Fibroblast of mammary gland (primary cell): ENCODE data around the gene RNU6-9.
"Not testable (repeated sequence)": the region's sequence is repeated elsewhere in the genome, so short reads cannot be mapped to it uniquely, and the experiment has no call there.

ENCODE experiments used
- DNase-seq: peaks from one replicate; pipeline ENCODE4 v3.0.0-alpha.2; 2010; ENCODE audit warnings: low read depth
- H3K4me3 ChIP-seq: 2 replicates; pipeline ENCODE4 v1.5.1; 2011; ENCODE audit warnings: low read depth, mild to moderate bottlenecking, low read length, moderate library complexity; ENCODE audit not compliant: control insufficient read depth
- CTCF ChIP-seq: conservative IDR thresholded peaks from 2 replicates; pipeline ENCODE4 v1.5.1; 2011; ENCODE audit warnings: low read depth, low read length, inconsistent platforms; ENCODE audit not compliant: control insufficient read depth, insufficient read depth

RNU6-9 gene

DNA sequence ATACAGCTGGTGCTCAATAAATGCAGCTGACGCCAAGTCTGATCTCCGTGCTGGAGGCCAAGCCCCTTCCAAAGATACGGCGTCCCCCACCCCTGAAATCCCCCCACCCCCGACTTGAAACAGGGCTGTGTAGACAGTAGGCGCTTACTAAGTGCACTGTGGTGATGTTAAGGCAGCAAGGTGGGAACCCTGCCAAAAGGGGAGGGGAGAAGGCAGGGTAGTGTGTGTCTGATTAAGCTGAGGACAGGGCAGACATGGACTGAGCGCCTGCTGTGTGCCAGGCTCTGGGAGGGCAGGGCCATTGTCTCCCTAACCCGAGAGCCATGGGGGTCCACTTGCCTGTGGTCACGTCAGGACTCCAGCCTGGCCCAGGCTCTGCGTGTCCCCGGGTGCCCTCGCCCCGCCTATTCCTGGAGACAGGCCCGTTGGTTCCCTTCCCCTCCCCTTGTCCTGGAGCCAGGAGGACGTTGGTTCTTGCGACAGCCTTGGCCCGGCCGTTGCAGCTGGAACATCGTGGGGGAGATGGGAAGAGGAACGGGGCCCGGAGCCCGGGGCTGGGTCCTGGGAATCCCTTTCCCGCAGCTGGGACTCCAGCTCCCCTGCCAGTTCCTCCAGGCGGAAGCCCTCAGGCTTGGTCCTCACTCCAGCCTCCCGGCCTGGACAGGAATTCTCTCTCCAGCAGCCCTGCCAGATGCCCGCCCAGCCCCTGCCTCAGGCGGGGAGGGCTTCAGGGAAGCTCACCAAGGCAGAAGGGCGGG is 42.9 kb upstream of the RNU6-9 start:
- H3K4me3 ChIP-seq = peak overlapping the region; percentile 13
- DNase-seq = peak; percentile 94
- no peak for TF ChIP-seq CTCF

DNA sequence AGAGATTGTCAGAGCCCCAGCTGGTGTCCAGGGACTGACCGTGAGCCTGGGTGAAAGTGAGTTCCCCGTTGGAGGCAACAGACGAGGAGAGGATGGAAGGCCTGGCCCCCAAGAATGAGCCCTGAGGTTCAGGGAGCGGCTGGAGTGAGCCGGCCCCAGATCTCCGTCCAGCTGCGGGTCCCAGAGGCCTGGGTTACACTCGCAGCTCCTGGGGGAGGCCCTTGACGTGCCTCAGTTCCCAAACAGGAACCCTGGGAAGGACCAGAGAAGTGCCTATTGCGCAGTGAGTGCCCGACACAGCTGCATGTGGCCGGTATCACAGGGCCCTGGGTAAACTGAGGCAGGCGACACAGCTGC is 42.3 kb upstream of the RNU6-9 start:
- DNase-seq = no peak
- peak overlapping the region; percentile 13 for H3K4me3 ChIP-seq
- TF ChIP-seq CTCF = no peak

- no peak for TF ChIP-seq CTCF
- H3K4me3 ChIP-seq = no peak within 1 kb of the TSS
- no peak for DNase-seq
Measured at GRCh38 chr19:852136-853013, 40.9 kb upstream of the RNU6-9 start, which contains the start of gene ELANE. Gene ELANE (plus strand): TSS chr19:852303. CDS start chr19:852329, 26 bp downstream.

GRCh38 chr19:853014-853585 is 40.2 kb upstream of the RNU6-9 start:
- no peak for DNase-seq
- no peak overlapping the region for H3K4me3 ChIP-seq
- TF ChIP-seq CTCF = no peak

GRCh38 chr19:853614-854220 is 39.6 kb upstream of the RNU6-9 start:
- not testable (repeated sequence) for DNase-seq, H3K4me3 ChIP-seq

- no peak for TF ChIP-seq CTCF
- no peak for DNase-seq
- H3K4me3 ChIP-seq = no peak overlapping the region
Measured at GRCh38 chr19:854549-854948, 38.7 kb upstream of the RNU6-9 start.
